GM19023 (cell line): ENCODE results near the gene SLFN13.
A peak's percentile ranks its signal among the peaks of the same experiment; 100 is the strongest.
"Not testable (repeated sequence)": the region's sequence is repeated elsewhere in the genome, so short reads cannot be mapped to it uniquely, and the experiment has no call there.

Experiments
- ATAC-seq: cut with Tn5 transposase; IDR thresholded peaks from one replicate; pipeline ENCODE4 v1.9.1; 2021; ENCODE audit warnings: mild to moderate bottlenecking, moderate library complexity; ENCODE audit not compliant: unreplicated experiment

SLFN13 gene

DNA sequence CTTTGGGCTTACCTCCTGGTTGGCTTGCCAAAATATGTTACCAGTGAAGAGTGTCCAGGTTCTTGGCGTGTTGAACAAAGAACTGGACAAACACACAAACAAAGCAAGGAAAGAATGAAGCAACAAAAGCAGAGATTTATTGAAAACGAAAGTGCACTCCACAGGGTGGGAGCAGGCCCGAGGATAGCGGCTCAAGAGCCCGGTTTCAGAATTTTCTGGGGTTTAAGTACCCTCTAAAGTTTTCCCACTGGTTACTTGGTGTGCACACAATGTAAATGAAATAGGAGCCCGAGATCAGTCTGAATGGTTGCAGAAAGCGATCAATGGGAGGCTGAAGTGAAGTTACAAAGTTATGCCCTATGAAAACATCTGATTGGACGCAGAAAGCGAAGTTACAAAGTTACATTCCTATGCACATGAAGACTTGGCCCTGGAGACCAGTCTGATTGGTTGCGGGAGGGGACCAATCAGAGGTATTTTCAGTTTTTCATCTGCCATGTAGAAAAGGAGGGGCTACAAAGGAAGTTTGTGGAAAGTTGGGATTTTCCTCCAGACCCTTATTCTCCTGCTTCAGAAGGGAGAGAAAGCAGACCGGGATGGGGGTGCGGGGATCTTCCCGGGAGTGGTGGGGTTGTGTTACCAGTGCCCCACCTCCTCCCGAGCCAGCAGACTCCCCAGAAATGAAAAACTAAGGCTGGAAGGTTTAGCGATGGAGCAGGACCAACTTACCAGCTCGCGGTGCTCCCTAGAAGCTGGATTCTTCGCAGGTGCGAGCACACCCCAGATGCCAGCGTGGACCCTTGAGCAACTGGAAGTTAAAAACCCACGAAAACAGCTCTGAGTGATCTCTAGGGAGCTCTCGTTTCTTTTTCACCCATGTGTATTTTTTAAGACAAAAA lies 16.1 kb downstream of the SLFN13 start, which contains the start of gene SLFN12:
Gene SLFN12 (minus strand): TSS at position 325 of the 899 bp plus-strand sequence. CDS start 9,472 bp downstream, outside the sequence.
- ATAC-seq: peak; percentile 81

- no peak for ATAC-seq
These were observed 18.9 kb downstream of the SLFN13 start for GRCh38 chr17:35429702-35430101.

DNA sequence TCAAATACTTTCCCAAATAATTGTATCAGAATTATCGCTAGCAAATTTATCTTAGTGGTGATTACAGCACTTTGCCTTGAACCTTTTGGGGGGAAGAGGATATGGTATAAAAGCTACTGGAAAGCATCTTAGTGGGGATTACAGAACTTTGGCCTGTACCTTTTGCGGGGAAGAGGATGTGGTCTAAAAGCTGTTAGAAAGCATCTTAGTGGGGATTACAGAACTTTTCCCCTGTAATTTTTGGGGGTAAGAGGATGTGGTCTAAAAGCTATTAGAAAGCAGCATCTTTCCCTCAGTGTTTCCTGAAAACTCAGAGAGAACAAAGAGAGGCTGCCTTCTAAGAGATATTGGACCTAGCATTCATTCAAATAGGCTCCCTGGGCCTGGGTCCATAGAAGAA lies 20.3 kb downstream of the SLFN13 start:
- ATAC-seq: no peak

GRCh38 chr17:35423761-35424160 lies 24.8 kb downstream of the SLFN13 start:
- ATAC-seq: no peak

- not testable (repeated sequence) for ATAC-seq
These were observed 27.5 kb downstream of the SLFN13 start for GRCh38 chr17:35421069-35421468.

- no peak for ATAC-seq
These were observed 31.9 kb downstream of the SLFN13 start for GRCh38 chr17:35416659-35417058.

DNA sequence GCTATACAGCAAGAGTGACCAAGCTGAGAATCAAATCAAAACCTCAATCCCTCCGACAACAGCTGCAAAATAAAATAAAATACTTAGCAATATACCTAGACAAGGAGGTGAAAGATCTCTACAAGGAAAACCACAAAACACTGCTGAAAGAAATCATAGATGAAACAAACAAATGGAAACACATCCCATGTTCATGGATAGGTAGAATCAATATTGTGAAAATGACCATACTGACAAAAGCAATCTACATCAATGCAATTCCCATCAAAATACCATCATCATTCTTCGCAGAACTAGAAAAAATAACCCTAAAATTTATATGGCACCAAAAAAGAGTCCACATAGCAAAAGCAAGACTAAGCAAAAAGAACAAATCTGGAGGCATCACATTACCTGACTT lies 33.9 kb downstream of the SLFN13 start:
- ATAC-seq: not testable (repeated sequence)

GRCh38 chr17:35414247-35414646 lies 34.3 kb downstream of the SLFN13 start:
- ATAC-seq: no peak

GRCh38 chr17:35407531-35407930 lies 41.0 kb downstream of the SLFN13 start:
- ATAC-seq: no peak

DNA sequence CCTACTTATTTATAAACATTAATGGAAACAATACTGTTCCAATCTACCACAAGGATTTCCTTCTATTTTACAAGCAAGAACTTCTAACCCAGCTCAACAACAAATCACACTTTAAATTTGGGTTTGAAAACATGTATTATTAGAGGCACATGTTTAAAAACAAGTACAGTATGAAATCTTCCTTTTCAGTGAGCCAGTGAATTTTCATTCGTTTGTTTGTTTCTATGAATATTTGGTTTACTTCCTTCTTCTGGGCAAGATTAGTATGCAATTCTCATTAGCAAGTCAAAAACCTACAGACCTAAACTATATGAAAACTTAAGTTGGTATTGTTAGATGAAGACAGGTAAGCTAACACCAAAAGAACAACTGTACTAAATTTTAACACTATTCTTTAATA lies 42.0 kb downstream of the SLFN13 start:
- no peak for ATAC-seq

GRCh38 chr17:35404360-35404759 lies 44.2 kb downstream of the SLFN13 start:
- no peak for ATAC-seq

GRCh38 chr17:35393783-35394182 lies 54.8 kb downstream of the SLFN13 start:
- not testable (repeated sequence) for ATAC-seq

DNA sequence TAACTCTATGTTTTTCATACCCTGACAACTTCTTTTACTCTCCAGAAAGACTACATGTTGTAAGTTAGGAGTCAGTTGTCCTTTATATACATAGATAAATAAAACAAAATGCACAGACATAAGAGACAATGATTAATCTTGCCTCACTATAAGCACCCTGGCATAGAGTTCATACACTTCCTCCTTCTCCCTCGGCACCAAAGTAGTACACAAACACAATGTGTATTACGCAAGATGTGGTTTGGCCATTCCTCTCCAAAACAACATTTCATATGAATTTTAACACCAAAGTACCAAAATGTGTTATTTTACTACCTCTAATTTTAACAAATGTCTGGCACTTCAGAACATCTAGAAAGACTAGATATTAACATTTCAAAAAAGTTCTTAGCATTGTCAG lies 57.9 kb downstream of the SLFN13 start:
- ATAC-seq: no peak

DNA sequence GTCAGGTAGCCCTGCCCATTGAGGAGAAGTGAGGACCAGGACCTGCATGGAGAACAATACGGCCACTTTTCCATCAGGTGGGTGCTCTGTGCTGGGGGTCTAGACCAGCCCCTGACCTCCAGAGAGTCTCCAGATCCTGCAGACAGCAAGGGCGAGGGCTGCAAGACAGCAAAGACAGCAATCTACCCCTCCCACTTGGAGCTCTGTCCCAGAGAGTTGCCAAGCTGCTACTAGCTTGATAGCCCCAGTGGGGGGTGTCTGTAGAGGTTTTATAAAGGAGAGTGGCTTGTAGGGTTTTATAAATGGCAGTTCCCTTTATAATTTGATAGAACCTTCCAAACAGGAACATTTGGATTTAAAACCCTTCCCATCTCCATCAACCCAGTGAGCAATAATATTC lies 58.4 kb downstream of the SLFN13 start:
- no peak for ATAC-seq

DNA sequence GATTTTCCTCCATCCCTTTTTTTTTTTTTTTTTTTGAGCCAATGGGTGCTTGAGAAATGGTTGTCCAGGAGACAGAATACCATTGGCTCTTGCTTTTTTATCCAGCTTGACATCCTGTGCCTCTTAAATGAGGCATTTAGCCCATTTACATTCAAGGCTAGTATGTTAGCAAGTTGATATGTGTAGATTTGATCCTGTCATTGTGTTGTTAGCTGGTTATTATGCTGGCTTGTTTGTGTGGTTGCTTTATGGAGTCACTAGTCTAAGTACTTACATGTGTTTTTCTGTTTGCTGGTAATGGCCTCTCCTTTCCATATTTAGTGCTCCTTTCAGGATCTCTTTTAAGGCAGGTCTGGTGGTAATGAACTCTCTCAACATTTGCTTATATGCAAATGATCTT lies 61.1 kb downstream of the SLFN13 start:
- no peak for ATAC-seq
